ENCODE data around the gene NUDT5.
A peak's percentile ranks its signal among the peaks of the same experiment; 100 is the strongest.

Gene NUDT5

DNA sequence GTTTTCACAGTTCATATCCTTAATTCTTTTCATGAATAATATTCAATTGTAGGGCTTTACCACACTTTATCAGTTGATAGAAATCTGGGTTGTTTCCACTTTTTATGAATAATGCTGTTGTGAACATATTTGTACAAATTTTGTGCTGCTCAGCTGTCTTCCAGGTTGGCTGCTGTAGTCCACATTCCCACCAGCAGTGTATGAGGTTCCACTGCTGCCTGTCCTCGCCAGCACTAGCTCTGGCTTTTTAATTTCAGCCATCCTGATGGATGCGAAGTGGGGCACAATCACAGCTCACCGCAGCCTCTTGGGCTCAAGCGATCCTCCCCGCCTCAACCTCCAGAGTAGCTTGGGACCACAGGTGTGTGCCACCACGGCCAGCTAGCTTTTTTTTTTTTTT, 32.8 kb downstream of the NUDT5 start:
- no peak overlapping the region for H3K9ac ChIP-seq

DNA sequence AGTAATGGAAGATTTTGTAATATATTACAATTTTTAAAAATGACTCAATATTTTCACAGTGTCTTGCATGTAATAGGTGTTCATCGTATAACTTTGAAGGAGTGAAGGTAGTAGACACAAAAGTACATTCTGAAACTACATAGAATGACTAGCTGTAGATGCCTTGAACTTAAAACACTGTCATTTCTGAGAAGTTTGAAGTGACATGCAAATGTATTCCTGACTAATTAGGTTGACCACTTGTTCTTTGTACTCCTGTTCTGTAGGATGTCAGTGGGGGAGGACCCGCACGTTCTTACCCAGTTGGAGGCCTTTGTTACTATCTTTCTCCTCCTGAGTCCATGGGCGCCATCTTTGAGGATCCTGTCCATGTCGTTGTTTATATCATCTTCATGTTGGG, 35.0 kb downstream of the NUDT5 start:
- H3K9me3 ChIP-seq (ENCODE audit: control insufficient read depth, low read length), result no peaks in the 10 kb centered on the region
- H3K27me3 ChIP-seq (ENCODE audit: control insufficient read depth, insufficient read depth, low read length), result no peaks in the 10 kb centered on the region
- H3K27ac ChIP-seq, result no peak overlapping the region
- no peaks in the 10 kb centered on the region for H3K79me2 ChIP-seq
- H3K4me2 ChIP-seq (ENCODE audit: low read length), result no peak overlapping the region
- no peak overlapping the region for H3K4me3 ChIP-seq (ENCODE audit: low read depth, low read length)
- no peak overlapping the region for H3K9ac ChIP-seq
- TF ChIP-seq, protein P1, sequence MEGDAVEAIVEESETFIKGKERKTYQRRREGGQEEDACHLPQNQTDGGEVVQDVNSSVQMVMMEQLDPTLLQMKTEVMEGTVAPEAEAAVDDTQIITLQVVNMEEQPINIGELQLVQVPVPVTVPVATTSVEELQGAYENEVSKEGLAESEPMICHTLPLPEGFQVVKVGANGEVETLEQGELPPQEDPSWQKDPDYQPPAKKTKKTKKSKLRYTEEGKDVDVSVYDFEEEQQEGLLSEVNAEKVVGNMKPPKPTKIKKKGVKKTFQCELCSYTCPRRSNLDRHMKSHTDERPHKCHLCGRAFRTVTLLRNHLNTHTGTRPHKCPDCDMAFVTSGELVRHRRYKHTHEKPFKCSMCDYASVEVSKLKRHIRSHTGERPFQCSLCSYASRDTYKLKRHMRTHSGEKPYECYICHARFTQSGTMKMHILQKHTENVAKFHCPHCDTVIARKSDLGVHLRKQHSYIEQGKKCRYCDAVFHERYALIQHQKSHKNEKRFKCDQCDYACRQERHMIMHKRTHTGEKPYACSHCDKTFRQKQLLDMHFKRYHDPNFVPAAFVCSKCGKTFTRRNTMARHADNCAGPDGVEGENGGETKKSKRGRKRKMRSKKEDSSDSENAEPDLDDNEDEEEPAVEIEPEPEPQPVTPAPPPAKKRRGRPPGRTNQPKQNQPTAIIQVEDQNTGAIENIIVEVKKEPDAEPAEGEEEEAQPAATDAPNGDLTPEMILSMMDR (IDR thresholded peaks at IDR 0.05), result no peak
- H2AFZ ChIP-seq, result no peak overlapping the region
- peaks cover 13% of the 10 kb centered on the region for H3K4me1 ChIP-seq
- no peaks in the 10 kb centered on the region for H3K36me3 ChIP-seq (ENCODE audit: control insufficient read depth, insufficient read depth, low read length)

More for the DNA sequence above, 32.8 kb downstream of the NUDT5 start:
- Histone ChIP-seq H3K4me1 (peaks cover 20% of the 10 kb centered on the region), H3K36me3 (ENCODE audit: control insufficient read depth, insufficient read depth, low read length) (no peaks in the 10 kb centered on the region), H2AFZ (no peak overlapping the region), H3K27ac (peak overlapping the region; percentile 41), H3K4me2 (ENCODE audit: low read length) (no peak overlapping the region), H3K79me2 (no peaks in the 10 kb centered on the region), H3K9me3 (ENCODE audit: control insufficient read depth, low read length) (no peaks in the 10 kb centered on the region), H3K27me3 (ENCODE audit: control insufficient read depth, insufficient read depth, low read length) (no peaks in the 10 kb centered on the region), H3K4me3 (ENCODE audit: low read depth, low read length) (no peak overlapping the region)
- TF ChIP-seq, protein P1 (IDR thresholded peaks at IDR 0.05), result no peak

DNA sequence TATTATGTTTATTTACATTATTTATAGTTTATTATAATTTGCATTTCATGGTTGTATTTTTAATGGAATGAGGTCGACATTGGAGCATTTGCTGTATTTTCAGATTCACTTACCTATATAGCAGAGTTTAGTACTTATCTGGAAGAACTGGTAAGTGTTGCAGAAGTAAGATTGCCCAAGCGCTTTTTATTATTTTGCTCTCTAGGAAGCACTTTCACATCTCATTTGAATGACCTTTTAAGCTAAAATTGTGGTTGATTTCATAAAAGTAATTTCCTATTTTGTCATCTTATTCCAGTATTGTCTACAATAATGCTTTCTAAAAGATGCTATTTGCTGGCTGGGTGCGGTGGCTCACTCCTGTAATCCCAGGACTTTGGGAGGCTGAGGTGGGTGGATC, 37.6 kb downstream of the NUDT5 start:
- Histone ChIP-seq H3K9me3 (ENCODE audit: control insufficient read depth, low read length) (no peaks in the 10 kb centered on the region), H3K9ac (no peak overlapping the region), H3K36me3 (ENCODE audit: control insufficient read depth, insufficient read depth, low read length) (no peaks in the 10 kb centered on the region), H3K4me3 (ENCODE audit: low read depth, low read length) (no peak overlapping the region), H2AFZ (no peak overlapping the region), H3K4me1 (peaks cover 11% of the 10 kb centered on the region), H3K27me3 (ENCODE audit: control insufficient read depth, insufficient read depth, low read length) (no peaks in the 10 kb centered on the region), H3K4me2 (ENCODE audit: low read length) (no peak overlapping the region), H3K79me2 (no peaks in the 10 kb centered on the region), H3K27ac (no peak overlapping the region)
- TF ChIP-seq, protein P1 (IDR thresholded peaks at IDR 0.05), result no peak

DNA sequence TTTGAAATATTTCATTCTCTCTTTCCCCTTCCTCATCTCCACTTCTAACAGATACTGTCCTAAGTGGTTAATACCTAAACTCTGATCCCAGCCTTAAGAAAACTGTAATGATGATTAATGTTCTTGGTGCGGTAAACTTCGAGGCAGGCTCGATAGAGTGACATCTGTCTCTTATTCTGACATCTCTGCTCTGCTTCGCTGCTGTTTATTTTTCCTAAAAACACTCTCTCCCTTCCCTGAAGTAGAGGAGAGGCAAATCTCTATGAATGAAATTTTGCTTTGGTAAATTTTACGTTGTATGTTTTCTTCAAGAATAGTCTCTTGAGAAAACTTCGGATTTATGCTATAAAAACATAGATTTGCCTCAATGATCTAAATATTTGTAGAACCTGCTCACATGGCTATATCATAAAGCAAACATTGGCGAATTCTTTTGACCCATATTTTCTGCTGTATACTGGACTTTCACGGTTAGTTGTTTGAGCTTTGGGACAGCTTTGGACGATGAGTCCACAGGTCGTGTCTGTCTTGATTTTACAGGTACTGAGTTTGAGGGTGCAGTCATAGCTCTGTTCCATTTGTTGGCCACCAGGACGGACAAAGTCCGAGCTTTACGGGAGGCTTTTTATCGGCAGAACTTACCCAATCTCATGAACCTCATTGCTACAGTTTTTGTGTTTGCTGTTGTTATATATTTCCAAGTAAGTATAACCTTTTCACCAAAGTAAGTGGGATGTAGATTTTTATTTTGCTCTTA, 39.1 kb downstream of the NUDT5 start:
- Histone ChIP-seq H3K4me2 (ENCODE audit: low read length) (no peak overlapping the region), H3K9me3 (ENCODE audit: control insufficient read depth, low read length) (no peaks in the 10 kb centered on the region), H3K27me3 (ENCODE audit: control insufficient read depth, insufficient read depth, low read length) (no peaks in the 10 kb centered on the region), H3K79me2 (no peaks in the 10 kb centered on the region), H3K27ac (no peak overlapping the region), H3K4me1 (no peaks in the 10 kb centered on the region), H3K4me3 (ENCODE audit: low read depth, low read length) (no peak overlapping the region), H2AFZ (no peak overlapping the region), H3K9ac (no peak overlapping the region), H3K36me3 (ENCODE audit: control insufficient read depth, insufficient read depth, low read length) (no peaks in the 10 kb centered on the region)
- TF ChIP-seq, protein P1 (IDR thresholded peaks at IDR 0.05), result no peak

DNA sequence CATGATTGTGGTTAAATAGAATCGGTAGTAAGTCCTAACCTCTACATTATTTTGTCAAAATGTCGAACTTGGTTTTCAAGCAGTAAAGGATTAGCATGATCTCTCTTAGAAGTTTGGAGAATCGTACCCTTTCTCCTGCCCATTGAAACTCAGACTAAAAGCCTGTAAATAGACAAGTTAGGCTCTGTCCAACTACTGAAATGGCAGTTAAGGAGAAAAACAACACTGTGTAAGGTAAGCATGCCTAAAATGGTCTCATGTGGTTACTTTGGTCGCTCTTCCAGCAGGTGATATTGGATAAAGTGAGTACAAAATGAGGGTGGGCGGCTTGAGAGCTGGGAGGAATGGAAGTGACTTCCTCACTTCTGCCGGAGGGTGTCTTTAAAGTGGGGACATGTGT, 41.2 kb downstream of the NUDT5 start:
- Histone ChIP-seq H3K9me3 (ENCODE audit: control insufficient read depth, low read length) (no peaks in the 10 kb centered on the region), H3K27me3 (ENCODE audit: control insufficient read depth, insufficient read depth, low read length) (no peaks in the 10 kb centered on the region), H3K4me3 (ENCODE audit: low read depth, low read length) (no peak overlapping the region), H3K4me1 (no peaks in the 10 kb centered on the region), H3K9ac (no peak overlapping the region), H2AFZ (no peak overlapping the region), H3K36me3 (ENCODE audit: control insufficient read depth, insufficient read depth, low read length) (no peaks in the 10 kb centered on the region), H3K79me2 (no peaks in the 10 kb centered on the region), H3K4me2 (ENCODE audit: low read length) (no peak overlapping the region), H3K27ac (no peak overlapping the region)
- TF ChIP-seq, protein P1 (IDR thresholded peaks at IDR 0.05), result no peak
